ENCODE measurements around the gene CFAP299.

DNA sequence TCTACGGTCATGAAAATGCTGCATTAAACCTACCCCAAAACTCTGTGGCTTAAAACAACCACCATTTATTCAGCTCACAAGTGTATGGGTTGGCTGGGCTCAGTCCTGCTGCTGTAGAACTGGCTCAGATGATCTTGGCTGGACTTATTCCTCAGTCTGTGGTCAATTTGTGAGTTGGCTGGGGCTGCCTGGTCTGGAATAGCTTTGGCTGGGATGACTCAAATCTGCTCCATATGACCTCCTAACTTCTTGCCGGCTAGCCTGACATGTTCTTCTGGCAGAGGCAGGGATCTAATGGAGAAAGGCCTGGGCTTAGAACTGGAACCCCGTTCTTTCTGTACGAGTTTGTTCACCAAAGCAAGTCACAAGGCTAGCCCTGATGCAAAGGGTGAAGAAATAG is 71.7 kb downstream of the CFAP299 start:
- TF ChIP-seq, protein P1, sequence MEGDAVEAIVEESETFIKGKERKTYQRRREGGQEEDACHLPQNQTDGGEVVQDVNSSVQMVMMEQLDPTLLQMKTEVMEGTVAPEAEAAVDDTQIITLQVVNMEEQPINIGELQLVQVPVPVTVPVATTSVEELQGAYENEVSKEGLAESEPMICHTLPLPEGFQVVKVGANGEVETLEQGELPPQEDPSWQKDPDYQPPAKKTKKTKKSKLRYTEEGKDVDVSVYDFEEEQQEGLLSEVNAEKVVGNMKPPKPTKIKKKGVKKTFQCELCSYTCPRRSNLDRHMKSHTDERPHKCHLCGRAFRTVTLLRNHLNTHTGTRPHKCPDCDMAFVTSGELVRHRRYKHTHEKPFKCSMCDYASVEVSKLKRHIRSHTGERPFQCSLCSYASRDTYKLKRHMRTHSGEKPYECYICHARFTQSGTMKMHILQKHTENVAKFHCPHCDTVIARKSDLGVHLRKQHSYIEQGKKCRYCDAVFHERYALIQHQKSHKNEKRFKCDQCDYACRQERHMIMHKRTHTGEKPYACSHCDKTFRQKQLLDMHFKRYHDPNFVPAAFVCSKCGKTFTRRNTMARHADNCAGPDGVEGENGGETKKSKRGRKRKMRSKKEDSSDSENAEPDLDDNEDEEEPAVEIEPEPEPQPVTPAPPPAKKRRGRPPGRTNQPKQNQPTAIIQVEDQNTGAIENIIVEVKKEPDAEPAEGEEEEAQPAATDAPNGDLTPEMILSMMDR (IDR thresholded peaks at IDR 0.05; ENCODE audit: insufficient read depth, low read depth, low read length) = no peak
- no peak for TF ChIP-seq EZH2 (IDR thresholded peaks at IDR 0.05; ENCODE audit: insufficient read depth, low read length)
